Mesenchymal stem cell (in vitro differentiated cells and primary cell): ENCODE results near the gene KPNB1.

ENCODE experiments used
- DNase-seq: peaks from one replicate; pipeline ENCODE4 v3.0.0-alpha.2; 2013
- H2AFZ ChIP-seq: one replicate; pipeline ENCODE4 v1.6.1; 2013; ENCODE audit warnings: low read depth, mild to moderate bottlenecking, control low read depth, inconsistent platforms, low read length, moderate library complexity
- H2AK5ac ChIP-seq: 2 replicates; pipeline ENCODE4 v1.6.1; 2013; ENCODE audit warnings: low read length, moderate library complexity, mild to moderate bottlenecking, inconsistent platforms; ENCODE audit not compliant: severe bottlenecking
- H2BK120ac ChIP-seq: one replicate; pipeline ENCODE4 v1.6.1; 2013; ENCODE audit warnings: low read depth, mild to moderate bottlenecking, inconsistent platforms, low read length, moderate library complexity
- H2BK12ac ChIP-seq, 2 experiments: one replicate each; pipeline ENCODE4 v1.6.1; 2013; ENCODE audit warnings: inconsistent platforms in 2 of 2, low read length in 2 of 2, mild to moderate bottlenecking in 2 of 2, moderate library complexity in 2 of 2, control low read depth in 1 of 2
- H2BK15ac ChIP-seq: one replicate; pipeline ENCODE4 v1.6.1; 2013; ENCODE audit warnings: mild to moderate bottlenecking, low read depth, inconsistent platforms; ENCODE audit not compliant: poor library complexity, severe bottlenecking
- H2BK5ac ChIP-seq: 2 replicates; pipeline ENCODE4 v1.6.1; 2013; ENCODE audit warnings: low read depth, mild to moderate bottlenecking, low read length, control low read depth, inconsistent platforms; ENCODE audit not compliant: poor library complexity, severe bottlenecking
- H3K14ac ChIP-seq, 2 experiments: one replicate each; pipeline ENCODE4 v1.6.1; 2013; ENCODE audit warnings: inconsistent platforms in 2 of 2, low read length in 2 of 2, control low read depth in 1 of 2, mild to moderate bottlenecking in 1 of 2, moderate library complexity in 1 of 2
- H3K18ac ChIP-seq, 2 experiments: one replicate each; pipeline ENCODE4 v1.6.1; 2013; ENCODE audit warnings: inconsistent platforms in 2 of 2, low read length in 2 of 2, control low read depth in 1 of 2, low read depth in 1 of 2, mild to moderate bottlenecking in 1 of 2
- H3K23ac ChIP-seq, 2 experiments: one replicate each; pipeline ENCODE4 v1.6.1; 2013; ENCODE audit warnings: inconsistent platforms in 2 of 2, low read length in 2 of 2, mild to moderate bottlenecking in 2 of 2, moderate library complexity in 2 of 2, control low read depth in 1 of 2
- H3K27ac ChIP-seq: 2 replicates; pipeline ENCODE4 v1.5.1; 2013; ENCODE audit warnings: mild to moderate bottlenecking, moderate library complexity, low read length, control low read depth, inconsistent platforms; ENCODE audit not compliant: poor library complexity, severe bottlenecking
- H3K27me3 ChIP-seq, 2 experiments: 2 replicates each; pipeline versions ENCODE4 v1.6.1 to v1.7.0; 2013; ENCODE audit warnings: low read length in 2 of 2, mild to moderate bottlenecking in 2 of 2, moderate library complexity in 2 of 2, control low read depth in 1 of 2, inconsistent platforms in 1 of 2; ENCODE audit not compliant: control insufficient read depth in 1 of 2, insufficient read depth in 1 of 2
- H3K36me3 ChIP-seq, 2 experiments: 2 replicates each; pipeline versions ENCODE4 v1.6.1 to v1.7.0; 2013; ENCODE audit warnings: low read length in 2 of 2, control low read depth in 1 of 2, inconsistent platforms in 1 of 2, low read depth in 1 of 2, mild to moderate bottlenecking in 1 of 2; ENCODE audit not compliant: insufficient read depth in 2 of 2, control insufficient read depth in 1 of 2
- H3K4ac ChIP-seq, 2 experiments: one replicate each; pipeline ENCODE4 v1.6.1; 2013; ENCODE audit warnings: inconsistent platforms in 2 of 2, low read length in 2 of 2, mild to moderate bottlenecking in 2 of 2, moderate library complexity in 2 of 2, control low read depth in 1 of 2, low read depth in 1 of 2
- H3K4me1 ChIP-seq: 2 replicates; pipeline ENCODE4 v1.6.1; 2013; ENCODE audit warnings: low read depth, low read length, control low read depth; ENCODE audit not compliant: control insufficient read depth, insufficient read depth
- H3K4me2 ChIP-seq: 2 replicates; pipeline ENCODE4 v1.6.1; 2013; ENCODE audit warnings: low read length, mild to moderate bottlenecking, inconsistent platforms; ENCODE audit not compliant: poor library complexity, severe bottlenecking
- H3K4me3 ChIP-seq, 2 experiments: 2 replicates each; pipeline versions ENCODE4 v1.5.1 to v1.7.0; 2013; ENCODE audit warnings: low read length in 2 of 2, mild to moderate bottlenecking in 2 of 2, control low read depth in 1 of 2, low read depth in 1 of 2; ENCODE audit not compliant: insufficient read depth in 1 of 2
- H3K79me1 ChIP-seq: replicated peaks from 2 replicates; pipeline ENCODE4 v1.6.1; 2013; ENCODE audit warnings: mild to moderate bottlenecking, control low read depth, low read length, inconsistent platforms; ENCODE audit not compliant: poor library complexity, severe bottlenecking
- H3K9ac ChIP-seq: 2 replicates; pipeline ENCODE4 v1.7.0; 2013; ENCODE audit warnings: mild to moderate bottlenecking, low read length, moderate library complexity
- H3K9me3 ChIP-seq: 2 replicates; pipeline ENCODE4 v1.7.0; 2013; ENCODE audit warnings: mild to moderate bottlenecking, low read length; ENCODE audit not compliant: control insufficient read depth
- H4K8ac ChIP-seq: one replicate; pipeline ENCODE4 v1.6.1; 2013; ENCODE audit warnings: inconsistent platforms, mild to moderate bottlenecking, low read length, moderate library complexity
- H4K91ac ChIP-seq: one replicate; pipeline ENCODE4 v1.6.1; 2013; ENCODE audit warnings: mild to moderate bottlenecking, low read length, inconsistent platforms
- WGBS: methylation state at CpG from one replicate; pipeline ENCODE4 v1.1.7; 2013; ENCODE audit warnings: mixed read lengths; 5-methylcytosine and 5-hydroxymethylcytosine counted together

KPNB1 gene

GRCh38 chr17:47652570-47652969 is 2.9 kb downstream of the KPNB1 start:
- Histone ChIP-seq H3K27ac (no peak overlapping the region), H3K36me3 (peaks cover 17 to 64% of the 10 kb centered on the region in 2 experiments), H2AFZ (no peak overlapping the region), H3K9ac (peak overlapping the region; percentile 28), H3K9me3 (no peaks in the 10 kb centered on the region), H3K23ac (no peak overlapping the region), H3K4me2 (no peak overlapping the region), H3K4me3 (no peak overlapping the region), H2BK120ac (no peak overlapping the region), H4K8ac (no peak overlapping the region), H3K14ac (no peak overlapping the region), H2BK15ac (no peak overlapping the region), H4K91ac (no peak overlapping the region), H3K4me1 (peaks cover 5% of the 10 kb centered on the region), H3K4ac (no peak overlapping the region), H2AK5ac (no peak overlapping the region), H3K27me3 (no peaks in the 10 kb centered on the region), H3K79me1 (peaks cover 5% of the 10 kb centered on the region), H3K18ac (no peak overlapping the region), H2BK12ac (no peak overlapping the region), H2BK5ac (no peak overlapping the region)
- 90% methylated on average over 6 of the region's 6 CpGs for WGBS
- DNase-seq: peak; percentile 33

GRCh38 chr17:47653442-47653841 is 3.7 kb downstream of the KPNB1 start:
- Histone ChIP-seq H2BK15ac (no peak overlapping the region), H3K4me3 (peak overlapping the region in 1 of 2 experiments; percentile 0), H3K23ac (no peak overlapping the region), H4K8ac (no peak overlapping the region), H4K91ac (no peak overlapping the region), H3K4ac (no peak overlapping the region), H3K4me1 (peaks cover 3% of the 10 kb centered on the region), H2BK12ac (no peak overlapping the region), H2AK5ac (no peak overlapping the region), H3K9me3 (no peaks in the 10 kb centered on the region), H3K18ac (no peak overlapping the region), H3K9ac (no peak overlapping the region), H3K4me2 (no peak overlapping the region), H2BK5ac (no peak overlapping the region), H3K14ac (no peak overlapping the region), H3K79me1 (peaks cover 7% of the 10 kb centered on the region), H3K36me3 (peaks cover 20 to 72% of the 10 kb centered on the region in 2 experiments), H3K27me3 (no peaks in the 10 kb centered on the region), H2BK120ac (no peak overlapping the region), H2AFZ (no peak overlapping the region), H3K27ac (no peak overlapping the region)
- no peak for DNase-seq
- 48% methylated on average over 1 of the region's 2 CpGs for WGBS

GRCh38 chr17:47654991-47655390 is 5.3 kb downstream of the KPNB1 start:
- H4K91ac ChIP-seq: no peak overlapping the region
- H3K36me3 ChIP-seq: peaks cover 25 to 88% of the 10 kb centered on the region in 2 experiments
- WGBS: 97% methylated on average over 6 of the region's 6 CpGs
- H2AK5ac ChIP-seq: no peak overlapping the region
- no peaks in the 10 kb centered on the region for H3K4me1 ChIP-seq
- H3K18ac ChIP-seq: no peak overlapping the region
- no peak overlapping the region for H2BK12ac ChIP-seq
- H3K9me3 ChIP-seq: no peaks in the 10 kb centered on the region
- H4K8ac ChIP-seq: no peak overlapping the region
- peak overlapping the region in 1 of 2 experiments; percentile 54 for H3K4me3 ChIP-seq
- H3K4me2 ChIP-seq: no peak overlapping the region
- H2BK120ac ChIP-seq: no peak overlapping the region
- no peak for DNase-seq
- H3K9ac ChIP-seq: peak overlapping the region; percentile 40
- no peak overlapping the region for H3K23ac ChIP-seq
- no peak overlapping the region for H2AFZ ChIP-seq
- no peaks in the 10 kb centered on the region for H3K27me3 ChIP-seq
- no peak overlapping the region for H3K27ac ChIP-seq
- H2BK15ac ChIP-seq: no peak overlapping the region
- H2BK5ac ChIP-seq: no peak overlapping the region
- H3K79me1 ChIP-seq: peaks cover 6% of the 10 kb centered on the region
- H3K14ac ChIP-seq: no peak overlapping the region
- no peak overlapping the region for H3K4ac ChIP-seq

GRCh38 chr17:47660064-47660492 is 10.4 kb downstream of the KPNB1 start:
- Histone ChIP-seq H2BK5ac (no peak overlapping the region), H3K79me1 (peaks cover 9% of the 10 kb centered on the region), H3K4ac (no peak overlapping the region), H4K91ac (no peak overlapping the region), H2AFZ (no peak overlapping the region), H3K23ac (no peak overlapping the region), H3K36me3 (peaks cover 53 to 100% of the 10 kb centered on the region in 2 experiments), H3K4me1 (no peaks in the 10 kb centered on the region), H3K4me3 (no peak overlapping the region), H3K9me3 (no peaks in the 10 kb centered on the region), H2AK5ac (no peak overlapping the region), H2BK15ac (no peak overlapping the region), H3K18ac (no peak overlapping the region), H4K8ac (no peak overlapping the region), H3K14ac (no peak overlapping the region), H3K4me2 (no peak overlapping the region), H3K27me3 (no peaks in the 10 kb centered on the region), H3K27ac (no peak overlapping the region), H2BK120ac (no peak overlapping the region), H2BK12ac (no peak overlapping the region), H3K9ac (peak overlapping the region; percentile 43)
- peak; percentile 17 for DNase-seq
- 97% methylated on average over 5 of the region's 6 CpGs for WGBS
